ENCODE measurements around the gene SGPP2.

- TF ChIP-seq CTCF (conservative IDR thresholded peaks at IDR 0.05) (no peak), EZH2 (IDR thresholded peaks at IDR 0.05; ENCODE audit: low read depth) (no peak)
Measured at GRCh38 chr2:222433332-222434173, 9.2 kb downstream of the SGPP2 start.

All from PC-9 (cell line).